Measurements from ENCODE around the gene PTPRN2. TPM values are rescaled to one million over a fixed set of nuclear protein-coding genes. Genes with fewer than 3 reads are reported as not detected.

Gene PTPRN2
- total and polyA plus RNA-seq, 9 of the 15 experiments (the other 6 are each of a cell fraction or from before 2014, with no cell fraction given): not detected

DNA sequence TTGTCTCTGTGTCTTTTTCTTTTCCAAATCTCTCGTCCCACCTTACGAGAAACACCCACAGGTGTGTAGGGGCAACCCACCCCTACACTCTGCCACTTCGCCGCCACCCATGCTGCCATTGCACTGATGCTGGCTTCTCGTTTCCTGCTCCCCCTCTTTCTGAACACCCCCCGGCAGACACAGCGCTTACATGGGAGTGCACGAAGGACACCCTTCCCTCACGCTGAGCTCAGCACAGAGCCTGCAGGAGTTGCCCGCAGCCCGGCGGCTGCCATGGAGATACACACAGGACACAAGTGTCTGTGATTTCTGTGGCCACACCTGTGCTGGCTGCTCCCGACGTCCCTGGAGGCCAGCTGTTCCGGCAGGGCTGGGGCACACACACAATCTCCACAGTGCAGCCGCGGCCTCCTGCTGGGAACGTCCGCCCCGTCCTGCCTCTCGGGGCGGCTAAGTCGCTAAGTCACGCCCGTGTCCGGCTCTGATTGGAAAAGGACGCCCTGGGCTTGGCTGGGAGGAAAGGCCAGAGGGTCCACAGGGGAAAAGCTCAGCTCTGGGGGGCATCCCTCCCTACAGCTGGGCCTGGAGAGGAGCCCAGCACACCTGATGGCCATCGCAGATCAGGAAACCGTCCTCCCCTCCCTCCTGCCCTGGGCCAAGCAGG is 349.8 kb downstream of the PTPRN2 start (continued):
- TF ChIP-seq TCF3 (CRISPR knock-in tag; IDR thresholded peaks at IDR 0.05) (peak; percentile 63), SMAD4 (CRISPR knock-in tag; conservative IDR thresholded peaks at IDR 0.05) (peak; percentile 72; the same call in 1 of the 2 replicates), BHLHE40 (IDR thresholded peaks at IDR 0.05; ENCODE audit: low read length) (0 out of 2 replicates have a peak, but pooled peaks have one; percentile 7), CCNT2 (IDR thresholded peaks at IDR 0.05; ENCODE audit: borderline replicate concordance, extremely low read depth, insufficient read length, low read depth, low read length) (peak; percentile 56), NFE2 (IDR thresholded peaks at IDR 0.05; ENCODE audit: low read depth) (peak; percentile 51), EZH2 (IDR thresholded peaks at IDR 0.05; ENCODE audit: borderline replicate concordance, low read depth, low read length) (no peak), KLF16 (IDR thresholded peaks at IDR 0.05) (peak; percentile 22; the same call in 1 of the 2 replicates), MTA2 (IDR thresholded peaks at IDR 0.05; ENCODE audit: low read depth) (no peak), HMGN3 (IDR thresholded peaks at IDR 0.05; ENCODE audit: borderline replicate concordance, extremely low read depth, insufficient read length, low read depth, low read length) (peak; percentile 54)

DNA sequence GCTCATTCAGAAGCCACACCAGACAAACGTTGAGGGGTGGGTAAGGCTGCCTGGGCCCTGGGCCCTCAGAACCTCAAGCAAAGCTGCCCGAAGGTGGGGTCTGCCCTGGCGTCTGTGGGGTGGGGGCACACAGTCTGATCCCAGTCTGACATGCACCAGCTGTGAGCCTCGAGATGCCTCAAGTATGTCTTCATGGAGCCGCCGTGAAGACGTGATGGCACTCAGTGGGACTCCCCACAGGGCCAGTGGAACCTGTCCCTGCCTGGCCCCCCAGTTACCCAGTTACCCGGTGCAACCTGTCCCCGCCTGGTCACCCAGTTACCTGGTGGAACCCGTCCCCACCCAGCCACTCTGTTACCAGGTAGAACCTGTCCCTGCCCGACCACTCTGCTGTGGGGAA is 351.2 kb downstream of the PTPRN2 start:
- WGBS (ENCODE audit: insufficient coverage, low coverage, missing lambda C conversion rate): 0% methylated on average over 11 of the region's 11 CpGs
- H3K9me1 ChIP-seq (ENCODE audit: control insufficient read depth, insufficient read depth, low read length): no peaks in the 10 kb centered on the region
- H2AFZ ChIP-seq (ENCODE audit: low read depth, low read length): no peak overlapping the region
- H3K36me3 ChIP-seq (ENCODE audit: control insufficient read depth, insufficient read depth, low read length): no peaks in the 10 kb centered on the region
- no peaks in the 10 kb centered on the region for H3K79me2 ChIP-seq (ENCODE audit: control insufficient read depth, insufficient read depth, low read length)
- intact Hi-C loops (cut with micrococcal nuclease) (no loop called here), in situ Hi-C loops (cut with MboI) (no loop called here)
- DNase-seq (ENCODE audit: extremely low read depth in 1 of 4, low spot score in 3 of 4): peak in 2 of 4 experiments; percentile 3 to 4
- ATAC-seq: no peak
- no peak for FAIRE-seq
- TF ChIP-seq, protein P1, sequence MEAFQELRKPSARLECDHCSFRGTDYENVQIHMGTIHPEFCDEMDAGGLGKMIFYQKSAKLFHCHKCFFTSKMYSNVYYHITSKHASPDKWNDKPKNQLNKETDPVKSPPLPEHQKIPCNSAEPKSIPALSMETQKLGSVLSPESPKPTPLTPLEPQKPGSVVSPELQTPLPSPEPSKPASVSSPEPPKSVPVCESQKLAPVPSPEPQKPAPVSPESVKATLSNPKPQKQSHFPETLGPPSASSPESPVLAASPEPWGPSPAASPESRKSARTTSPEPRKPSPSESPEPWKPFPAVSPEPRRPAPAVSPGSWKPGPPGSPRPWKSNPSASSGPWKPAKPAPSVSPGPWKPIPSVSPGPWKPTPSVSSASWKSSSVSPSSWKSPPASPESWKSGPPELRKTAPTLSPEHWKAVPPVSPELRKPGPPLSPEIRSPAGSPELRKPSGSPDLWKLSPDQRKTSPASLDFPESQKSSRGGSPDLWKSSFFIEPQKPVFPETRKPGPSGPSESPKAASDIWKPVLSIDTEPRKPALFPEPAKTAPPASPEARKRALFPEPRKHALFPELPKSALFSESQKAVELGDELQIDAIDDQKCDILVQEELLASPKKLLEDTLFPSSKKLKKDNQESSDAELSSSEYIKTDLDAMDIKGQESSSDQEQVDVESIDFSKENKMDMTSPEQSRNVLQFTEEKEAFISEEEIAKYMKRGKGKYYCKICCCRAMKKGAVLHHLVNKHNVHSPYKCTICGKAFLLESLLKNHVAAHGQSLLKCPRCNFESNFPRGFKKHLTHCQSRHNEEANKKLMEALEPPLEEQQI (IDR thresholded peaks at IDR 0.05): no peak
- TF ChIP-seq, protein P2, sequence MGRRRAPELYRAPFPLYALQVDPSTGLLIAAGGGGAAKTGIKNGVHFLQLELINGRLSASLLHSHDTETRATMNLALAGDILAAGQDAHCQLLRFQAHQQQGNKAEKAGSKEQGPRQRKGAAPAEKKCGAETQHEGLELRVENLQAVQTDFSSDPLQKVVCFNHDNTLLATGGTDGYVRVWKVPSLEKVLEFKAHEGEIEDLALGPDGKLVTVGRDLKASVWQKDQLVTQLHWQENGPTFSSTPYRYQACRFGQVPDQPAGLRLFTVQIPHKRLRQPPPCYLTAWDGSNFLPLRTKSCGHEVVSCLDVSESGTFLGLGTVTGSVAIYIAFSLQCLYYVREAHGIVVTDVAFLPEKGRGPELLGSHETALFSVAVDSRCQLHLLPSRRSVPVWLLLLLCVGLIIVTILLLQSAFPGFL (CRISPR knock-in tag; IDR thresholded peaks at IDR 0.05): no peak
- no peak for TF ChIP-seq RFX7 (CRISPR knock-in tag; IDR thresholded peaks at IDR 0.05)
- TF ChIP-seq GABPA (tag; conservative IDR thresholded peaks at IDR 0.05; ENCODE audit: low read depth): no peak
- TF ChIP-seq ZNF57 (CRISPR knock-in tag; IDR thresholded peaks at IDR 0.05): no peak
- TF ChIP-seq HNRNPK (IDR thresholded peaks at IDR 0.05; ENCODE audit: low read depth, low read length, poor library complexity, severe bottlenecking): no peak
- no peaks in the 10 kb centered on the region for H3K9me3 ChIP-seq (replicated peaks; ENCODE audit: control insufficient read depth, insufficient read depth, low read depth, low read length)
- no peak overlapping the region for H3K9ac ChIP-seq (ENCODE audit: insufficient read depth in 1 of 2, low read depth in 2 of 2, low read length in 2 of 2)
- H3K4me3 ChIP-seq: no peak overlapping the region
- CTCF ChIA-PET (ENCODE audit: low intra/inter-chr PET ratio): no interaction called here
- peaks cover 0 to 15% of the 10 kb centered on the region in 2 experiments; a peak in 1 of 5 replicates for H3K4me1 ChIP-seq (replicated peaks in 1 of 2; ENCODE audit: control insufficient read depth in 2 of 2, insufficient read depth in 2 of 2, low read length in 2 of 2)
- peaks cover 18 to 35% of the 10 kb centered on the region in 2 experiments; a peak in 3 of 5 replicates for H3K27me3 ChIP-seq (ENCODE audit: control insufficient read depth in 2 of 2, insufficient read depth in 2 of 2, low read length in 2 of 2)
- no peak overlapping the region for H3K4me2 ChIP-seq (ENCODE audit: insufficient read depth, low read length)
- no peak overlapping the region for H3K27ac ChIP-seq (ENCODE audit: extremely low read depth, low read depth, low read length)
- H4K20me1 ChIP-seq (replicated peaks; ENCODE audit: control insufficient read depth, insufficient read depth, low read length): 0 out of 2 replicates have a peak, but pooled peaks cover 4% of the 10 kb centered on the region
- no TSS peak for BruUV-seq (replicated peaks)
- POLR2A ChIA-PET: no interaction called here
